Stimulated activated CD4-positive, alpha-beta T cell treated with anti-CD3 and anti-CD28 coated beads, Interleukin-2, amount 100 ng/mL, for 4 hours (primary cell): Measurements from ENCODE around the gene TGFBR3.

Source experiments
- DNase-seq: peaks from one replicate; pipeline ENCODE4 v3.0.0-alpha.2; 2020; ENCODE audit warnings: low read depth

TGFBR3 gene

DNA sequence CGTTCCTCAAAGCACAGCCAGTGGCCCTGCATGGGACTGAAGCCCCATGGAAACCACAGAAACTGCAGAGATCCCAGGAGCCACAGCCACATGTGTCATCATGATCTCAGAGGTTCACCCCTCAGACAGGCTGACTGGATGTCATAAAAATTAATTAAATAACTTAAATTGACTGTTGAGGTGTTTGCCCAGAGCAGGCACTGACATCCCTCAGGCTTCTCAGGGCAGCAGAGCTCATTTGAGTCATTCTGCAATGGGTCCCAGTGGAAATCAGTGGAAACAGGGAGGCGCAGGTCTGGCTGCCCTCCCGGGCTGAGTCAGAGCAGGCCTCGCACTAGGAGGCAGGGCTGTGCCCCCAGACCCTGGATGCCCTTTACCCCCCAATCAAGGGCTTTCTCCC, 250.2 kb downstream of the TGFBR3 start:
- no peak for DNase-seq

- DNase-seq = no peak
Observed at GRCh38 chr1:91633438-91633837, 252.5 kb downstream of the TGFBR3 start.

DNA sequence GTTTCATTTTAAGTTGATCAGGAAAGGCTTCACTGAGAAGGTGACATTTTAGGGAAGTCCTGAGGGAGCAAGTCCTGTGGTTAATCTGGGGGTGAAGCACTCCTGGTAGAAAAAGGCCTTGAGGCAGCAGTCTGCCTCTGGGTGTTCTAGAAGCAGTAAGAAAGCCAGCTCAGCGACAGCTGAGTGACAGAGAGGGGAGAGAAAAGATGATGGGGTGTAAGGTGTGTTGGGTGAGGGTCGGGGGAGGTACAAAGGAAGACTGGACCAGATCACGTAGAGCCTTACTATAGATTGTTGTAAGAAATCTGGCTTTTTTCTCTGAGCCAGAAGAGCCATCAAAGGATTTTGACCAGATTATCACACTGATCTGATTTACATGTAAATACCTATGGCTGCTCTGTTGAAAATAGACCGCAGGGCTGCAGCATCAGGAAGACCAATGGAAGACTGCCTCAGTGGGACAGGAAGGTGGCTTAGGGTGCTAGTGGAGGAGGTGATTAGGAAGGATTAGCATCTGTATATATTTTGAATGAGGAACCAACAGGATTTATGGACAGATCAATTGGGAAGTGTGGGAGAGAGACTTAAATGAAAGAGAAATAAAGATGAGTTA, 254.1 kb downstream of the TGFBR3 start:
- DNase-seq = no peak

GRCh38 chr1:91630803-91631202, 255.1 kb downstream of the TGFBR3 start:
- no peak for DNase-seq
